Measurements from ENCODE around the gene NBEAL1.

GRCh38 chr2:203122317-203122986, 107.8 kb downstream of the NBEAL1 start:
- TF ChIP-seq CTCF (IDR thresholded peaks at IDR 0.05; ENCODE audit: low read length) (no peak), EZH2 (optimal IDR thresholded peaks at IDR 0.05; ENCODE audit: low read depth, low read length) (no peak)

All from MM.1S (cell line).